GM12878 (cell line): Measurements from ENCODE around the gene TRIM54. TPM values are rescaled to one million over a fixed set of nuclear protein-coding genes. Genes with fewer than 3 reads are reported as not detected.
A peak's percentile ranks its signal among the peaks of the same experiment; 100 is the strongest.

ENCODE experiments used
- ATAC-seq: fragments of 200-7000 bp; cut with Tn5 transposase; 3 replicates; pipeline ENCODE4 v1.9.1; 2020; ENCODE audit warnings: mild to moderate bottlenecking, moderate library complexity
- BruUV-seq: library from RNA; stranded (reverse); fragments of 400-500 nt; replicated peaks from 2 replicates; lab custom pipeline; 2021; lab: Mats Ljungman, UMichigan
- CTCF ChIA-PET: fragments of 300-600 bp; sonication (Branson Sonifier 250); formaldehyde crosslinking; extraction: SDS; loops from one replicate; lab custom pipeline; 2021; ENCODE audit warnings: inconsistent platforms; lab: Yijun Ruan, JAX
- POLR2A ChIA-PET: fragments of 350-600 bp; formaldehyde crosslinking; extraction: SDS; loops from one replicate; lab custom pipeline; 2021; ENCODE audit warnings: inconsistent platforms; lab: Charles Lee
- RAD21 ChIA-PET: fragments of 300-600 bp; sonication (Branson Sonifier 250); formaldehyde crosslinking; loops from one replicate; lab custom pipeline; 2023; ENCODE audit warnings: antibody characterized with exemption; ENCODE audit not compliant: unreplicated experiment; lab: Charles Lee
- SMC1A ChIA-PET: fragments of 300-600 bp; sonication (Branson Sonifier 250); formaldehyde crosslinking; loops from one replicate; lab custom pipeline; 2023; ENCODE audit not compliant: unreplicated experiment, uncharacterized antibody; lab: Charles Lee
- DNase-seq: peaks from one replicate; pipeline ENCODE4 v3.0.0-alpha.2; 2011; ENCODE audit warnings: low read depth, low spot score
- FAIRE-seq: peaks from 3 replicates; lab custom pipeline; 2011; peaks lifted over from hg19 to GRCh38; lab: Jason Lieb, UNC
- H2AFZ ChIP-seq: 2 replicates; pipeline ENCODE4 v1.6.0; 2011; ENCODE audit warnings: low read depth, low read length, control low read depth; ENCODE audit not compliant: control insufficient read depth
- H3K27ac ChIP-seq: 2 replicates; pipeline ENCODE4 v1.5.1; 2011; ENCODE audit warnings: control low read depth; ENCODE audit not compliant: control insufficient read depth, insufficient read depth
- H3K27me3 ChIP-seq, 2 experiments: replicated peaks in 1 of 2; 2 replicates each; pipeline versions ENCODE4 v1.6.0 to v1.6.1; 2011; ENCODE audit warnings: low read length in 1 of 2; ENCODE audit not compliant: control insufficient read depth in 2 of 2, insufficient read depth in 2 of 2
- H3K36me3 ChIP-seq, 2 experiments: 2 replicates each; pipeline ENCODE4 v1.5.1; 2011; ENCODE audit warnings: low read length in 1 of 2; ENCODE audit not compliant: control insufficient read depth in 2 of 2, insufficient read depth in 2 of 2
- H3K4me1 ChIP-seq: 2 replicates; pipeline ENCODE4 v1.6.1; 2011; ENCODE audit warnings: mild to moderate bottlenecking, low read length, moderate library complexity, mixed read lengths; ENCODE audit not compliant: control insufficient read depth, insufficient read depth
- H3K4me2 ChIP-seq: 2 replicates; pipeline ENCODE4 v1.6.0; 2011; ENCODE audit warnings: control low read depth; ENCODE audit not compliant: control insufficient read depth, insufficient read depth
- H3K4me3 ChIP-seq: fragments of 200-600 bp; sonication (generic); 2 replicates; pipeline ENCODE4 v1.5.1; 2016
- H3K79me2 ChIP-seq: 2 replicates; pipeline ENCODE4 v1.6.0; 2011; ENCODE audit warnings: low read length; ENCODE audit not compliant: control insufficient read depth, insufficient read depth
- H3K9ac ChIP-seq: 2 replicates; pipeline ENCODE4 v1.8.0; 2011; ENCODE audit warnings: low read length, control low read depth, mixed read lengths; ENCODE audit not compliant: control insufficient read depth, insufficient read depth
- H3K9me3 ChIP-seq: replicated peaks from 3 replicates; pipeline ENCODE4 v1.5.1; 2011; ENCODE audit warnings: mild to moderate bottlenecking, low read length; ENCODE audit not compliant: control insufficient read depth, insufficient read depth
- H4K20me1 ChIP-seq: 2 replicates; pipeline ENCODE4 v1.6.0; 2011; ENCODE audit not compliant: control insufficient read depth, insufficient read depth
- EZH2 ChIP-seq: IDR thresholded peaks from 2 replicates; pipeline ENCODE4 v1.6.1; 2012; ENCODE audit warnings: low read depth, mild to moderate bottlenecking, control low read depth, inconsistent platforms, low read length, borderline replicate concordance; ENCODE audit not compliant: control insufficient read depth
- KDM1A ChIP-seq: fragments of 200-600 bp; sonication (generic); IDR thresholded peaks from 2 replicates; pipeline ENCODE4 v1.6.1; 2016; ENCODE audit warnings: borderline replicate concordance
- NKRF ChIP-seq: fragments of 450-650 bp; conservative IDR thresholded peaks from 2 replicates; pipeline ENCODE4 v1.6.1; 2017; ENCODE audit warnings: mild to moderate bottlenecking, moderate library complexity
- WGBS: methylation state at CpG from one replicate; pipeline ENCODE4 v1.1.6; 2016; ENCODE audit warnings: low lambda C conversion rate; ENCODE audit not compliant: insufficient replicate concordance, insufficient coverage; ENCODE audit errors: missing lambda C conversion rate; 5-methylcytosine and 5-hydroxymethylcytosine counted together
- in situ Hi-C: fragments of 300-500 bp; cut with MboI; formaldehyde crosslinking; loops from 9 replicates; pipeline ENCODE4 v1.14.3; 2018; ENCODE audit warnings: mixed read lengths
- intact Hi-C: fragments of 100-400 bp; cut with micrococcal nuclease; formaldehyde crosslinking; loops from one replicate; pipeline ENCODE4 v1.14.2; 2022; ENCODE audit not compliant: unreplicated experiment
- polyA plus RNA-seq, 11 experiments: library from polyadenylated mRNA; depleted of rRNA in 4 of 11; unstranded in 6 of 11; stranded (reverse) in 5 of 11; fragments of >200 nt; fragmentation: Nextera tagmentation in 4 of 11; fragmentation: Illumina TruSeq in 1 of 11; extraction: Ambion mirVana in 4 of 11; extraction: Trizol in 1 of 11; gene quantifications; 1 replicate in 1 of 11; 2 replicates in 10 of 11; pipeline versions ENCODE4 v1.2.1 to v1.2.3, GENCODE V29; 2011 to 2016; ENCODE audit warnings: inconsistent platforms in 2 of 11, missing spikeins in 2 of 11, low read depth in 1 of 11
- total RNA-seq, 4 experiments: library from RNA; depleted of rRNA in 3 of 4; stranded (reverse); fragments of >200 nt in 3 of 4; fragmentation: Illumina TruSeq in 1 of 4; extraction: Trizol in 1 of 4; gene quantifications; 2 replicates each; pipeline versions ENCODE4 v1.2.1 to v1.2.3, GENCODE V29; 2013 to 2021

Gene TRIM54
- total and polyA plus RNA-seq, 10 of the 15 experiments (the other 5 are each of a cell fraction or from before 2014, with no cell fraction given) = 0.03 to 0.08 TPM; not detected in 8

- ATAC-seq = peak; percentile 4; the same call in 1 of the 3 replicates
- ChIA-PET CTCF (interaction anchor here (0.8 to 7.9 kb wide), 4 partner anchors 15 to 94 kb away, joined by 3 to 52 read pairs (median 8); no protein-coding TSS in a partner anchor), POLR2A (interaction anchor here (0.9 kb wide), 1 partner anchor 627 kb away, joined by 3 read pairs; the partner anchor contains the start of genes BABAM2 and RBKS), SMC1A (interaction anchor here (0.6 kb wide), 1 partner anchor 318 kb away, joined by 3 read pairs; no protein-coding TSS in a partner anchor), RAD21 (interaction anchor here (1.9 to 3.6 kb wide), 2 partner anchors 10 to 17 kb away, joined by 5 to 16 read pairs; no protein-coding TSS in a partner anchor)
- H3K4me2 ChIP-seq = peak overlapping the region; percentile 98
- no peak overlapping the region for H2AFZ ChIP-seq
- intact Hi-C loops = no loop called here
- H3K4me1 ChIP-seq = peaks cover 18% of the 10 kb centered on the region
- no peak for FAIRE-seq
- H3K4me3 ChIP-seq = peak overlapping the region; percentile 76; the same call in 1 of the 2 replicates
- TF ChIP-seq EZH2 (peak; percentile 40; the same call in 1 of the 2 replicates), KDM1A (no peak), NKRF (no peak)
- WGBS = 7% methylated on average over 41 of the region's 46 CpGs
- no peak for DNase-seq
- no peaks in the 10 kb centered on the region for H3K36me3 ChIP-seq
- in situ Hi-C loops = no loop called here
- no peaks in the 10 kb centered on the region for H3K9me3 ChIP-seq
- H3K79me2 ChIP-seq = no peaks in the 10 kb centered on the region
- no peak overlapping the region for H3K9ac ChIP-seq
- H3K27me3 ChIP-seq = peaks cover 24 to 41% of the 10 kb centered on the region in 2 experiments
- no peak overlapping the region for H3K27ac ChIP-seq
- no TSS peak for BruUV-seq
- no peaks in the 10 kb centered on the region for H4K20me1 ChIP-seq
Measured at GRCh38 chr2:27263287-27264252, 18.7 kb upstream of the TRIM54 start.
